Measurements from ENCODE around the gene PCNT.

The PCNT gene

GRCh38 chr21:46346296-46347202 lies 22.6 kb downstream of the PCNT start:
- H3K9ac ChIP-seq (ENCODE audit: low read depth, low read length) = no peak overlapping the region
- H3K27me3 ChIP-seq (ENCODE audit: insufficient read depth, low read length) = no peaks in the 10 kb centered on the region
- H3K4me3 ChIP-seq (ENCODE audit: low read length) = no peak overlapping the region
- peaks cover 63% of the 10 kb centered on the region for H3K36me3 ChIP-seq (ENCODE audit: insufficient read depth, low read depth, low read length)
- H3K9me3 ChIP-seq (ENCODE audit: insufficient read depth, low read depth, low read length) = no peaks in the 10 kb centered on the region
- H3K27ac ChIP-seq (ENCODE audit: low read length) = no peak overlapping the region
- no peaks in the 10 kb centered on the region for H3K4me1 ChIP-seq (ENCODE audit: insufficient read depth, low read length)

DNA sequence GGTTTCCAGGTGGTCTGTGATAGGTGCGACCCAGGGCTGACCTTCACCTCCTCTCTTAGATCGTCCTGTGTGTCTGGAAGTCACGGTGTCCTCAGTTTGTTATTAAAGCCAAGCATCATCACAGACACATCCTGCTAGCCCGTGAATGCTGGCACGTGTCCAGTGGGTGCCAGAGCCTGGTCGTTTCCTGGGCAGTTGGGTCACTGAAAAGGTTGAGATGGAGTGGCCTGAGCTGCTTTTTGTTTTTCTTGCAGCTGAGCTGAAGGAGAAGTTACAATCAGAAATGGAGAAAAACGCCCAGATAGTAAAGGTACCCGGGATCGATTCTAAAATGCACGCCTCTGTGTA lies 23.2 kb downstream of the PCNT start:
- Histone ChIP-seq H3K27ac (ENCODE audit: low read length) (no peak overlapping the region), H3K4me1 (ENCODE audit: insufficient read depth, low read length) (no peaks in the 10 kb centered on the region), H3K9me3 (ENCODE audit: insufficient read depth, low read depth, low read length) (no peaks in the 10 kb centered on the region), H3K9ac (ENCODE audit: low read depth, low read length) (no peak overlapping the region), H3K36me3 (ENCODE audit: insufficient read depth, low read depth, low read length) (peaks cover 69% of the 10 kb centered on the region), H3K4me3 (ENCODE audit: low read length) (no peak overlapping the region), H3K27me3 (ENCODE audit: insufficient read depth, low read length) (no peaks in the 10 kb centered on the region)

DNA sequence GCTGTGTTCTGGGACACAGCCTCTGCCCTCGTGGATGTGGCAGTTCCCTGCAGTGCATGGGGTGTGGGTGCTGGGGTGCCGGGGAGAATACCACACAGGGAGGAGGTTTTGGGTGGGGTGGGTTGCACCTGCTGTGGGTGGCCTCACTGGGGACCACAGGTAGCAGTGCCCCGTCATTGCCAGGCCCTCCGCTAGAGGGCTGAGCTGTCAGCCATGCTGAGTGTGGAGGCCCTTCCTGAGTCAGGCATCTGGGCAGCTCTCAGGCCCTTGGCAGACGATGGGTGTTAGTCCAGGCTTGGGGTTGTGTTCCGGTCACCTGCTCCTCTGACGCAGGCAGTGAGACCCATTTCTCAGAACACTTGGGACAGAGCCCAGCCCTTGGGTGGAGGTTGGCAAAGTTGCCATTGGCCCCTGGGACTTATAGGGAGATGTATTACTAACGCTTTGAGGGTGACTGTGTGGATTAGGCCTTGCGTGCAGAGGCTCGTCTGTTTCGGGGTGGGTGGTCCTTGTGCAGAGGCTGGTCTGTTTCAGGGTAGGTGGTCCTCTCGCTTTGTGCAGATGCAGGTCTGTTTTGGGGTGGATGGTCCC lies 23.9 kb downstream of the PCNT start:
- H3K27ac ChIP-seq (ENCODE audit: low read length) = no peak overlapping the region
- no peaks in the 10 kb centered on the region for H3K4me1 ChIP-seq (ENCODE audit: insufficient read depth, low read length)
- no peak overlapping the region for H3K9ac ChIP-seq (ENCODE audit: low read depth, low read length)
- H3K9me3 ChIP-seq (ENCODE audit: insufficient read depth, low read depth, low read length) = no peaks in the 10 kb centered on the region
- no peak overlapping the region for H3K4me3 ChIP-seq (ENCODE audit: low read length)
- no peaks in the 10 kb centered on the region for H3K27me3 ChIP-seq (ENCODE audit: insufficient read depth, low read length)
- H3K36me3 ChIP-seq (ENCODE audit: insufficient read depth, low read depth, low read length) = peaks cover 76% of the 10 kb centered on the region

- no peaks in the 10 kb centered on the region for H3K27me3 ChIP-seq (ENCODE audit: insufficient read depth, low read length)
- H3K36me3 ChIP-seq (ENCODE audit: insufficient read depth, low read depth, low read length) = peaks cover 90% of the 10 kb centered on the region
- no peaks in the 10 kb centered on the region for H3K4me1 ChIP-seq (ENCODE audit: insufficient read depth, low read length)
- no peak overlapping the region for H3K9ac ChIP-seq (ENCODE audit: low read depth, low read length)
- H3K27ac ChIP-seq (ENCODE audit: low read length) = no peak overlapping the region
- no peak overlapping the region for H3K4me3 ChIP-seq (ENCODE audit: low read length)
- no peaks in the 10 kb centered on the region for H3K9me3 ChIP-seq (ENCODE audit: insufficient read depth, low read depth, low read length)
These were observed 25.3 kb downstream of the PCNT start for GRCh38 chr21:46349134-46349760.

DNA sequence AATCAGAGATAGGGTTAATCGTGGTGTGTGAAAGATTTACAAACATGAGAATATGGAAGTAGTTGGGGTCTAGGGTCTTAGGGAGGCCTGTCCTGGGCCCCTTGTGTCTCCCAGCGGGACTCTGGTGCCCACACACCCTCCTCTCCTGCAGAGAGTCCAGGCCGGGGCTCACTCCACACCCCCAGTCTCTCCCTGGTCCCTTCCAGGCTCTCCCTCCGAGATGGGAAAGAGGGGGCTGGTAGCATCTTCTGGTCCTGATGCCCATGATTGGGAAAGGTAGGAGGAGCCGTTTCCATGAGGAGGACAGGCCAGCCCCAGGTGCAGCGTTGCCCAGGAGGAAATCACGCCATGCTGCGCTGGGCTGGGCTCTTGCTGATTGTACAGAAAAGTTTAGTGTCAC lies 26.6 kb downstream of the PCNT start:
- Histone ChIP-seq H3K9me3 (ENCODE audit: insufficient read depth, low read depth, low read length) (no peaks in the 10 kb centered on the region), H3K27ac (ENCODE audit: low read length) (no peak overlapping the region), H3K4me3 (ENCODE audit: low read length) (no peak overlapping the region), H3K9ac (ENCODE audit: low read depth, low read length) (no peak overlapping the region), H3K27me3 (ENCODE audit: insufficient read depth, low read length) (no peaks in the 10 kb centered on the region), H3K4me1 (ENCODE audit: insufficient read depth, low read length) (no peaks in the 10 kb centered on the region), H3K36me3 (ENCODE audit: insufficient read depth, low read depth, low read length) (peaks cover 98% of the 10 kb centered on the region)

DNA sequence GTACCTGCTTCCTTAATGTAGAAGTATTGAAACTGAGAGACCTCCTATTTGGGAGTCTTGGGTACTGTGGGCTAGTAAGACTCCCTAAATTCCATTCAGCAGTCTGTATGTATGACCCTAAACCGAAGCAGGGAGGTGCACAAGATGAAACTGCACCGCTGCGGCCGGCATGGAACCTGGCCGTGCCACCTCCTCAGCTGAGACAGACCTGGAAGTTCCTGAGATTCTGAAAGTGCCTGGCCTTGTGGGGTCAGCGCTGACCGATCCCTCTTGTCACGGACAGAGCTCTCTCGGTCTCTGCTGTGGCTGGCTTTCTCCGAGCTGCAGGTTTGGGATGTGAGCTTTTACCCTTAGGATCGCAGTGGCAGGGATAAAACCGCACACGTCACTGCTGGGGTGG lies 27.0 kb downstream of the PCNT start:
- no peak overlapping the region for H3K4me3 ChIP-seq (ENCODE audit: low read length)
- no peaks in the 10 kb centered on the region for H3K27me3 ChIP-seq (ENCODE audit: insufficient read depth, low read length)
- H3K9me3 ChIP-seq (ENCODE audit: insufficient read depth, low read depth, low read length) = no peaks in the 10 kb centered on the region
- peaks cover 97% of the 10 kb centered on the region for H3K36me3 ChIP-seq (ENCODE audit: insufficient read depth, low read depth, low read length)
- H3K9ac ChIP-seq (ENCODE audit: low read depth, low read length) = no peak overlapping the region
- no peaks in the 10 kb centered on the region for H3K4me1 ChIP-seq (ENCODE audit: insufficient read depth, low read length)
- H3K27ac ChIP-seq (ENCODE audit: low read length) = no peak overlapping the region

GRCh38 chr21:46351476-46352163 lies 27.7 kb downstream of the PCNT start:
- H3K27me3 ChIP-seq (ENCODE audit: insufficient read depth, low read length) = no peaks in the 10 kb centered on the region
- H3K27ac ChIP-seq (ENCODE audit: low read length) = no peak overlapping the region
- H3K36me3 ChIP-seq (ENCODE audit: insufficient read depth, low read depth, low read length) = peaks cover 96% of the 10 kb centered on the region
- no peaks in the 10 kb centered on the region for H3K9me3 ChIP-seq (ENCODE audit: insufficient read depth, low read depth, low read length)
- no peaks in the 10 kb centered on the region for H3K4me1 ChIP-seq (ENCODE audit: insufficient read depth, low read length)
- no peak overlapping the region for H3K4me3 ChIP-seq (ENCODE audit: low read length)
- H3K9ac ChIP-seq (ENCODE audit: low read depth, low read length) = no peak overlapping the region

DNA sequence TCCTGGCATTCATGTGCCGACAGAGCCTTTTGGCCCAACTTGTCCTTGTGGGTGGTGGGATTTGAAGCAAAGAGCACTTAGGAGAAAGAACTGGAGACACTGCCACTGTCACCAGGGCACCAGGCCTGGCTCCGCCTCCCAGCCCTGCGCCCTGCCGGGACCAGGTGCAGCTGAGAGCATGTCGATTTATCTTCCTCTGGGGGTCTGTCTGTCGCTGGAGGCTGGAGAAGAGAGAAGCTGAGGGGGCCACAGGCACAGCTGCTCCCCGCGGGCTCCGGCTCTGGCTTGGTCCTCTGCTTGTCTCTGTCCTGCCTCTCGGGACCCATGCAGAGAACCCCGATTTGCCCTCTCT lies 28.2 kb downstream of the PCNT start:
- no peaks in the 10 kb centered on the region for H3K27me3 ChIP-seq (ENCODE audit: insufficient read depth, low read length)
- H3K9ac ChIP-seq (ENCODE audit: low read depth, low read length) = no peak overlapping the region
- peaks cover 96% of the 10 kb centered on the region for H3K36me3 ChIP-seq (ENCODE audit: insufficient read depth, low read depth, low read length)

GRCh38 chr21:46352913-46353312 lies 29.0 kb downstream of the PCNT start:
- Histone ChIP-seq H3K4me3 (ENCODE audit: low read length) (no peak overlapping the region), H3K4me1 (ENCODE audit: insufficient read depth, low read length) (no peaks in the 10 kb centered on the region), H3K9me3 (ENCODE audit: insufficient read depth, low read depth, low read length) (no peaks in the 10 kb centered on the region), H3K9ac (ENCODE audit: low read depth, low read length) (no peak overlapping the region), H3K27ac (ENCODE audit: low read length) (no peak overlapping the region), H3K27me3 (ENCODE audit: insufficient read depth, low read length) (no peaks in the 10 kb centered on the region), H3K36me3 (ENCODE audit: insufficient read depth, low read depth, low read length) (peaks cover 97% of the 10 kb centered on the region)

More for the DNA sequence above, 28.2 kb downstream of the PCNT start:
- Histone ChIP-seq H3K4me3 (ENCODE audit: low read length) (no peak overlapping the region), H3K27ac (ENCODE audit: low read length) (no peak overlapping the region), H3K9me3 (ENCODE audit: insufficient read depth, low read depth, low read length) (no peaks in the 10 kb centered on the region), H3K4me1 (ENCODE audit: insufficient read depth, low read length) (no peaks in the 10 kb centered on the region)

DNA sequence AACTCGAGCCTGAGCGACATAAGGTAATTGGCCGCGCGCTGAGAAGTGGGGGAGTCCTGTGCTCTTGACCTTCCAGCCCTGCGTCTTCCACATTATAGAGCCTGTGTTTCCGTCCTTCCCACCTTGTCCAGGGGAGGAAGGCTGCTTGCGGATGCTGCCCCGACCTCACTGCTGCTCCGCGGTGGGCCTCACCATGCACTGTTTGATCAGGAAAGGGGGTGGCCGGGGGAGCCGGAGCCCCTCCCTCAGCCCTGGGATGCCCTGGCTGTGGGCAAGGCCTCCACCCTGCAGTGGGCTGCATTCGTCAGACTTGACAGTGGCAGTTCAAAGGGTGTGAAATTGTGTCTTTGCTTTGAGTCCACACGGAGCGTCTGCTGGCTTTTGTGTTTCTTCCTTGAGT lies 30.1 kb downstream of the PCNT start:
- H3K4me3 ChIP-seq (ENCODE audit: low read length) = no peak overlapping the region
- no peak overlapping the region for H3K27ac ChIP-seq (ENCODE audit: low read length)
- H3K27me3 ChIP-seq (ENCODE audit: insufficient read depth, low read length) = no peaks in the 10 kb centered on the region
- no peak overlapping the region for H3K9ac ChIP-seq (ENCODE audit: low read depth, low read length)
- H3K4me1 ChIP-seq (ENCODE audit: insufficient read depth, low read length) = no peaks in the 10 kb centered on the region
- H3K36me3 ChIP-seq (ENCODE audit: insufficient read depth, low read depth, low read length) = peaks cover 93% of the 10 kb centered on the region
- H3K9me3 ChIP-seq (ENCODE audit: insufficient read depth, low read depth, low read length) = no peaks in the 10 kb centered on the region

- H3K4me3 ChIP-seq (ENCODE audit: low read length) = no peak overlapping the region
- H3K36me3 ChIP-seq (ENCODE audit: insufficient read depth, low read depth, low read length) = peaks cover 89% of the 10 kb centered on the region
- H3K9ac ChIP-seq (ENCODE audit: low read depth, low read length) = no peak overlapping the region
- no peak overlapping the region for H3K27ac ChIP-seq (ENCODE audit: low read length)
- no peaks in the 10 kb centered on the region for H3K9me3 ChIP-seq (ENCODE audit: insufficient read depth, low read depth, low read length)
- H3K4me1 ChIP-seq (ENCODE audit: insufficient read depth, low read length) = no peaks in the 10 kb centered on the region
- H3K27me3 ChIP-seq (ENCODE audit: insufficient read depth, low read length) = no peaks in the 10 kb centered on the region
These were observed 30.6 kb downstream of the PCNT start for GRCh38 chr21:46354518-46354917.

Data from iPS-20b (cell line).